ENCODE measurements around the gene SFMBT1. TPM values are rescaled to one million over a fixed set of nuclear protein-coding genes. Genes with fewer than 3 reads are reported as not detected.

SFMBT1 gene
- total RNA-seq, 1 experiment from 2014 or later: 1.4 TPM

DNA sequence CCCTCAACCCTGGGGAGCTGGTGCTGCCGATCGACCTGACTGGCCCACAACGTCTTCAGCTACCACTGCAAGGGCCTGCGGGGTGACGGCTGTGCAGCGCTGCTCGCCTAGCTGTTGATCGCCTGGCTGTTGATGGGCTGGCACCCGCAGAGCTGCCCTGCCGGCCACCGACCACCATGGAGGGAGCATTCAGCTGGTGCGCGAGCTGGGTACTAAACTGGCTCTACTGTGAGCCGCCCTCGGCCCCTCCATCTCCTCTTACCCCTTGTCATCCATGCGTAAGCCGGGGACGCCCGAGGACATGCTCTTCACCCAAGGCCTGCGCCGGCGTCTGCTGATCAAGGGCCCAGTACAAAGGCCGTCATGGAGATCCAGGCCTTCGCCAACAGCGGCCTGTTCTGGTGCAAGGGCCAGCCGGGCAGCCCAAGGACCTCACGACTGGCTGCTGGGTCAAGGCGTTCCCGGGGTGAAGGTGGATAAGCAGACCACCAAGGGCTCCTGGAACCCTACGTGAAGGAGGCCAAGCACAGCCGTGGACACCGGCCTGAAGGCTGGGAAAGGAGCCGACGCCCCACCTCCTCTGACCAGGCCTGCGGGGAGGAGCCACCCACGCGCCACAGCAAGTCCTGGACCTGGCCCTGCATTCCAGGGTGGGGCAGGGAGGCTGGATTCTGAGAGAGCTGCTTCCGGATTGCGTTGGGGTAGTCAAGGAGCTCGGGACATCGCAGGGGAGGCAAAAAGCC lies 46.9 kb downstream of the SFMBT1 start:
- no peaks in the 10 kb centered on the region for H3K36me3 ChIP-seq (ENCODE audit: insufficient read depth, low read length, poor library complexity, severe bottlenecking)
- no peaks in the 10 kb centered on the region for H3K27me3 ChIP-seq (replicated peaks; ENCODE audit: insufficient read depth, low read depth, low read length, poor library complexity)
- no peak overlapping the region for H3K27ac ChIP-seq (ENCODE audit: low read depth, low read length, poor library complexity, severe bottlenecking)
- no peak overlapping the region for H3K4me3 ChIP-seq (ENCODE audit: low read depth, low read length, poor library complexity, severe bottlenecking)
- no peak for DNase-seq (ENCODE audit: low spot score)
- ChIA-PET POLR2A (ENCODE audit: low non-redundant PET) (no interaction called here), CTCF (no interaction called here)
- TF ChIP-seq EZH2 (IDR thresholded peaks at IDR 0.05; ENCODE audit: borderline replicate concordance, low read depth, low read length, poor library complexity, severe bottlenecking): no peak
- TF ChIP-seq, protein P1, sequence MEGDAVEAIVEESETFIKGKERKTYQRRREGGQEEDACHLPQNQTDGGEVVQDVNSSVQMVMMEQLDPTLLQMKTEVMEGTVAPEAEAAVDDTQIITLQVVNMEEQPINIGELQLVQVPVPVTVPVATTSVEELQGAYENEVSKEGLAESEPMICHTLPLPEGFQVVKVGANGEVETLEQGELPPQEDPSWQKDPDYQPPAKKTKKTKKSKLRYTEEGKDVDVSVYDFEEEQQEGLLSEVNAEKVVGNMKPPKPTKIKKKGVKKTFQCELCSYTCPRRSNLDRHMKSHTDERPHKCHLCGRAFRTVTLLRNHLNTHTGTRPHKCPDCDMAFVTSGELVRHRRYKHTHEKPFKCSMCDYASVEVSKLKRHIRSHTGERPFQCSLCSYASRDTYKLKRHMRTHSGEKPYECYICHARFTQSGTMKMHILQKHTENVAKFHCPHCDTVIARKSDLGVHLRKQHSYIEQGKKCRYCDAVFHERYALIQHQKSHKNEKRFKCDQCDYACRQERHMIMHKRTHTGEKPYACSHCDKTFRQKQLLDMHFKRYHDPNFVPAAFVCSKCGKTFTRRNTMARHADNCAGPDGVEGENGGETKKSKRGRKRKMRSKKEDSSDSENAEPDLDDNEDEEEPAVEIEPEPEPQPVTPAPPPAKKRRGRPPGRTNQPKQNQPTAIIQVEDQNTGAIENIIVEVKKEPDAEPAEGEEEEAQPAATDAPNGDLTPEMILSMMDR (conservative IDR thresholded peaks at IDR 0.05; ENCODE audit: low read depth, low read length): no peak
- no peaks in the 10 kb centered on the region for H3K9me3 ChIP-seq (ENCODE audit: low read depth, low read length, poor library complexity, severe bottlenecking)
- no TSS peak for BruUV-seq (replicated peaks)
- intact Hi-C loops (cut with micrococcal nuclease; ENCODE audit: unreplicated experiment): no loop called here
- no peaks in the 10 kb centered on the region for H3K4me1 ChIP-seq (ENCODE audit: insufficient read depth, low read length, poor library complexity, severe bottlenecking)

- Histone ChIP-seq H3K4me1 (ENCODE audit: insufficient read depth, low read length, poor library complexity, severe bottlenecking) (no peaks in the 10 kb centered on the region), H3K36me3 (ENCODE audit: insufficient read depth, low read length, poor library complexity, severe bottlenecking) (no peaks in the 10 kb centered on the region), H3K27me3 (replicated peaks; ENCODE audit: insufficient read depth, low read depth, low read length, poor library complexity) (no peaks in the 10 kb centered on the region), H3K27ac (ENCODE audit: low read depth, low read length, poor library complexity, severe bottlenecking) (no peak overlapping the region), H3K9me3 (ENCODE audit: low read depth, low read length, poor library complexity, severe bottlenecking) (no peaks in the 10 kb centered on the region), H3K4me3 (ENCODE audit: low read depth, low read length, poor library complexity, severe bottlenecking) (no peak overlapping the region)
- no peak for DNase-seq (ENCODE audit: low spot score)
- ChIA-PET POLR2A (ENCODE audit: low non-redundant PET) (no interaction called here), CTCF (no interaction called here)
- no TSS peak for BruUV-seq (replicated peaks)
- intact Hi-C loops (cut with micrococcal nuclease; ENCODE audit: unreplicated experiment): no loop called here
- TF ChIP-seq, protein P1 (conservative IDR thresholded peaks at IDR 0.05; ENCODE audit: low read depth, low read length): no peak
- no peak for TF ChIP-seq EZH2 (IDR thresholded peaks at IDR 0.05; ENCODE audit: borderline replicate concordance, low read depth, low read length, poor library complexity, severe bottlenecking)
These were observed 55.2 kb downstream of the SFMBT1 start for GRCh38 chr3:52990637-52991036.

GRCh38 chr3:52986938-52987337 lies 58.9 kb downstream of the SFMBT1 start:
- H3K4me1 ChIP-seq (ENCODE audit: insufficient read depth, low read length, poor library complexity, severe bottlenecking): no peaks in the 10 kb centered on the region
- H3K27ac ChIP-seq (ENCODE audit: low read depth, low read length, poor library complexity, severe bottlenecking): no peak overlapping the region
- no peaks in the 10 kb centered on the region for H3K36me3 ChIP-seq (ENCODE audit: insufficient read depth, low read length, poor library complexity, severe bottlenecking)
- ChIA-PET CTCF (no interaction called here), POLR2A (ENCODE audit: low non-redundant PET) (no interaction called here)
- intact Hi-C loops (cut with micrococcal nuclease; ENCODE audit: unreplicated experiment): no loop called here
- no peaks in the 10 kb centered on the region for H3K9me3 ChIP-seq (ENCODE audit: low read depth, low read length, poor library complexity, severe bottlenecking)
- TF ChIP-seq, protein P1 (conservative IDR thresholded peaks at IDR 0.05; ENCODE audit: low read depth, low read length): peak; percentile 31; the same call in 1 of the 2 replicates
- TF ChIP-seq EZH2 (IDR thresholded peaks at IDR 0.05; ENCODE audit: borderline replicate concordance, low read depth, low read length, poor library complexity, severe bottlenecking): no peak
- H3K27me3 ChIP-seq (replicated peaks; ENCODE audit: insufficient read depth, low read depth, low read length, poor library complexity): no peaks in the 10 kb centered on the region
- H3K4me3 ChIP-seq (ENCODE audit: low read depth, low read length, poor library complexity, severe bottlenecking): no peak overlapping the region
- BruUV-seq (replicated peaks): no TSS peak
- peak; percentile 3 for DNase-seq (ENCODE audit: low spot score)
